ENCODE data around the gene ZNF101. TPM values are rescaled to one million over a fixed set of nuclear protein-coding genes. Genes with fewer than 3 reads are reported as not detected.

Gene ZNF101
- total RNA-seq, 1 experiment from 2014 or later: 51.4 TPM

- TF ChIP-seq ZNF532 (CRISPR knock-in tag; IDR thresholded peaks at IDR 0.05; ENCODE audit: borderline replicate concordance): no peak
- no peak for TF ChIP-seq GABPB1 (CRISPR knock-in tag; IDR thresholded peaks at IDR 0.05)
- no peak for TF ChIP-seq MXD4 (CRISPR knock-in tag; IDR thresholded peaks at IDR 0.05; ENCODE audit: borderline replicate concordance)
- TF ChIP-seq ZNF138 (CRISPR knock-in tag; conservative IDR thresholded peaks at IDR 0.05): no peak
- no peak for TF ChIP-seq NFYB (CRISPR knock-in tag; conservative IDR thresholded peaks at IDR 0.05; ENCODE audit: low read depth)
- TF ChIP-seq, protein P1, sequence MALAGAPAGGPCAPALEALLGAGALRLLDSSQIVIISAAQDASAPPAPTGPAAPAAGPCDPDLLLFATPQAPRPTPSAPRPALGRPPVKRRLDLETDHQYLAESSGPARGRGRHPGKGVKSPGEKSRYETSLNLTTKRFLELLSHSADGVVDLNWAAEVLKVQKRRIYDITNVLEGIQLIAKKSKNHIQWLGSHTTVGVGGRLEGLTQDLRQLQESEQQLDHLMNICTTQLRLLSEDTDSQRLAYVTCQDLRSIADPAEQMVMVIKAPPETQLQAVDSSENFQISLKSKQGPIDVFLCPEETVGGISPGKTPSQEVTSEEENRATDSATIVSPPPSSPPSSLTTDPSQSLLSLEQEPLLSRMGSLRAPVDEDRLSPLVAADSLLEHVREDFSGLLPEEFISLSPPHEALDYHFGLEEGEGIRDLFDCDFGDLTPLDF (CRISPR knock-in tag; IDR thresholded peaks at IDR 0.05): no peak
- no peak for TF ChIP-seq HMGA2 (CRISPR knock-in tag; IDR thresholded peaks at IDR 0.05)
- TF ChIP-seq TCF7 (CRISPR knock-in tag; IDR thresholded peaks at IDR 0.05; ENCODE audit: low read depth): no peak
- TF ChIP-seq TP53 (CRISPR knock-in tag; IDR thresholded peaks at IDR 0.05): no peak
- TF ChIP-seq ARID4B (CRISPR knock-in tag; IDR thresholded peaks at IDR 0.05; ENCODE audit: borderline replicate concordance): no peak
- TF ChIP-seq, protein P2, sequence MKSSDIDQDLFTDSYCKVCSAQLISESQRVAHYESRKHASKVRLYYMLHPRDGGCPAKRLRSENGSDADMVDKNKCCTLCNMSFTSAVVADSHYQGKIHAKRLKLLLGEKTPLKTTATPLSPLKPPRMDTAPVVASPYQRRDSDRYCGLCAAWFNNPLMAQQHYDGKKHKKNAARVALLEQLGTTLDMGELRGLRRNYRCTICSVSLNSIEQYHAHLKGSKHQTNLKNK (CRISPR knock-in tag; IDR thresholded peaks at IDR 0.05): no peak
- no peak for TF ChIP-seq CREM (CRISPR knock-in tag; IDR thresholded peaks at IDR 0.05)
Measured at GRCh38 chr19:19630062-19630414, 38.6 kb upstream of the ZNF101 start (continued).

DNA sequence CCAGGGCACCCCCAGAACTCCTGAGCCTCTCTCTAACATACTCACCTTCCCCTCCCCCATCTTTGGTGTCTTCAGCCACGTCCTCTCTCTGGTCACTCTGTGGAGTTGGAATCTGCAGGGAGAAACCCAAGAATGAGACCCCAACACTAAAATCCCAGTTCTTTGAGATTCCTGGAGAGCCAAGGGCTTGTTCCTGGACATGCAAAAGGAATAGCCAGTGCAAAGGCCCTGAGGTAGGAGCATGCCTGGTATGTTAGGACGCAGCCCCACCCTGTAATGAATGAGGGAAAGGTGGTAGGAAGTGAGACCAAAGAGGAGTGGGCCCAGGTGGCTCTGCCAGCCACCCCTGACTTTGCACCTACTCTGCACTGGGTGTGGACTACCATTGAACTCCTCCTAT, 38.2 kb upstream of the ZNF101 start:
- Mint-ChIP-seq H3K36me3 (peaks cover 21% of the 10 kb centered on the region), H3K27ac (no peak overlapping the region), H3K4me1 (peaks cover 17% of the 10 kb centered on the region), H3K27me3 (ENCODE audit: low read depth) (no peaks in the 10 kb centered on the region; the same call in 1 of the 2 replicates), H3K9me3 (no peaks in the 10 kb centered on the region), H3K4me3 (no peak overlapping the region)
- ATAC-seq (no peak), DNase-seq (ENCODE audit: low spot score) (no peak)
- ChIA-PET CTCF (no interaction called here), POLR2A (no interaction called here)
- TF ChIP-seq TCF7 (CRISPR knock-in tag; IDR thresholded peaks at IDR 0.05; ENCODE audit: low read depth): no peak
- no peak for TF ChIP-seq SMAD4 (CRISPR knock-in tag; IDR thresholded peaks at IDR 0.05)
- no peak for TF ChIP-seq ARID4B (CRISPR knock-in tag; IDR thresholded peaks at IDR 0.05; ENCODE audit: borderline replicate concordance)
- TF ChIP-seq ATF3 (CRISPR knock-in tag; conservative IDR thresholded peaks at IDR 0.05): no peak
- no peak for TF ChIP-seq GTF2I (CRISPR knock-in tag; conservative IDR thresholded peaks at IDR 0.05)
- TF ChIP-seq SMAD3 (CRISPR knock-in tag; IDR thresholded peaks at IDR 0.05; ENCODE audit: borderline replicate concordance): no peak
- TF ChIP-seq NFE2L1 (CRISPR knock-in tag; IDR thresholded peaks at IDR 0.05): no peak
- TF ChIP-seq PRRX2 (CRISPR knock-in tag; IDR thresholded peaks at IDR 0.05): no peak
- no peak for TF ChIP-seq NR3C1 (CRISPR knock-in tag; conservative IDR thresholded peaks at IDR 0.05; ENCODE audit: low read depth)
- no peak for TF ChIP-seq USF2 (CRISPR knock-in tag; IDR thresholded peaks at IDR 0.05)
- TF ChIP-seq ZNF138 (CRISPR knock-in tag; conservative IDR thresholded peaks at IDR 0.05): no peak
